Measurements from ENCODE around the gene GLRX. TPM values are rescaled to one million over a fixed set of nuclear protein-coding genes. Genes with fewer than 3 reads are reported as not detected.
A peak's percentile ranks its signal among the peaks of the same experiment; 100 is the strongest.

GLRX gene
- total RNA-seq, 8 experiments from 2014 or later, result 16.4 to 116 (median 20.2) TPM

- Histone ChIP-seq H3K27ac (no peak overlapping the region), H3K4me1 (replicated peaks in 1 of 2) (no peaks in the 10 kb centered on the region), H3K4me3 (no peak overlapping the region)
- ATAC-seq (replicated peaks in 6 of 8), result no peak
- WGBS, 10 experiments, result 60 to 100% (median 90%) methylated on average over 1 to 6 of the region's 7 CpGs; no CpG with 5 or more reads in 2 of the 10 experiments
- in situ Hi-C loops (cut with MboI; ENCODE audit: low pct_unique_long_range_greater_than_20kb in 2 of 9, low sequenced_read_pairs in 9 of 9, unreplicated experiment in 9 of 9), result no loop called here
These were observed 43.7 kb downstream of the GLRX start for GRCh38 chr5:95778713-95779436.

DNA sequence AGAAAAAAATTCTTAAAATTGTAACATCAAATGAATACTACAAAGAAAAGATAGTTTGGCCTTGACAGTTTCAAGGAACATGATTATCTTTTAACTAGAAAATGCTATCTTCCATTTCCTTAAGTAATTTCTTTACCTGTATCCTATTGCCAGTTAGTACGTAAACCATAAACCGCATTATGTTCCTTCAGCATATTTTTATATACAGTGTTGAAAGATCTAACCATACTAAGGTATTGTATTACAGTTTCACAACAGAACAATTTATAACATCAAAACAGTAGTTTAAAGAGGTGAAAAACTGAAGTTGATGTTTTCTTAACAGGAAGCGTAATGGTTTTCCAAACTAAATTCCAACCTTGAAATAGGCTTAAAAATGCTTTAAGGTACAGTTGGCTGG is 45.1 kb downstream of the GLRX start:
- no peak for ATAC-seq (replicated peaks in 6 of 8)
- no peak overlapping the region for H3K4me3 ChIP-seq
- no peak overlapping the region for H3K27ac ChIP-seq
- WGBS, 10 experiments, result 86 to 100% (median 98%) methylated on average over 1 to 3 of the region's 3 CpGs
- in situ Hi-C loops (cut with MboI; ENCODE audit: low pct_unique_long_range_greater_than_20kb in 2 of 9, low sequenced_read_pairs in 9 of 9, unreplicated experiment in 9 of 9), result no loop called here
- no peaks in the 10 kb centered on the region for H3K4me1 ChIP-seq (replicated peaks in 1 of 2)

DNA sequence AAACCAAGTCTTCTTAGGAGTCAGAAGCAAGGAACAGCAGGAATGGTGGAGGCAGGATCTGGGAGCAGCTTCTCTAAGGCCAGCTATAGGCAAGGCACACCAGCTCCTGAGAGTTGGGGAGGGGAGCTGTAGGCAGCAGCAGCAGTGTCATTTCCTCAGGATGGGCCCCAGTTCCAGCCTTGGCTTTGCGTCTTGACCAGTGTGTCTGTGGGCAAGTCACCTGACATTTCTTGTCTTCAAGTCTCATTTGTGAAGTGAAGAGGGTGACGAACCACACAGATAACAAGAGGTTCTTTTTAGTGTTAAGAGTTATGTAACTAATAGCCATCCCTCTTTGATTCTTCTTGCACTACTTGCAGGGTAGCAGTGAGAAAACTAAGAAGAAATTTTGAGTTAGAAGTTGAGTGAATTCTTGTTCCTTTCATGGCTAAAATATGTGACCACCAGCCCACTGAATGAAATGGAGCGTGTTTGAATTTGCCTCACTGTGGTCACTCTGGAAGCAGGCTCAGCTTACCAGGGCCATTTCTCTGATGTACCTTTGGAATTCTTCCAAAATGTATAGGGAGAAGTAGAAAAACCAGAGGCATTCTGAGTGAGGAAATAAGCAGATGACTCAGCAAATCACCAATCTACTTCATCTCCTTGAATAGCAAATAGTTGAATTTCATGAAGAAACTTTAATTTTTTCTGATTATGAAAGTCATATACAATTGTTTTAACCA is 49.0 kb downstream of the GLRX start:
- Histone ChIP-seq H3K27ac (no peak overlapping the region), H3K4me3 (no peak overlapping the region), H3K4me1 (replicated peaks in 1 of 2) (no peaks in the 10 kb centered on the region)
- 44 to 100% (median 100%) methylated on average over 1 to 2 of the region's 3 CpGs; no CpG with 5 or more reads in 1 of the 10 experiments for WGBS, 10 experiments
- ATAC-seq (replicated peaks in 6 of 8), result peak in 1 of 8 experiments; percentile 21
- in situ Hi-C loops (cut with MboI; ENCODE audit: low pct_unique_long_range_greater_than_20kb in 2 of 9, low sequenced_read_pairs in 9 of 9, unreplicated experiment in 9 of 9), result loop anchor here in 2 of 9 experiments (25.0 kb wide), 1 partner anchor 111 kb away; no protein-coding TSS in a partner anchor

- H3K27ac ChIP-seq, result no peak overlapping the region
- no peak for ATAC-seq (replicated peaks in 6 of 8)
- in situ Hi-C loops (cut with MboI; ENCODE audit: low pct_unique_long_range_greater_than_20kb in 2 of 9, low sequenced_read_pairs in 9 of 9, unreplicated experiment in 9 of 9), result loop anchor here in 2 of 9 experiments (25.0 kb wide), 1 partner anchor 110 kb away; no protein-coding TSS in a partner anchor
- no peaks in the 10 kb centered on the region for H3K4me1 ChIP-seq (replicated peaks in 1 of 2)
- no peak overlapping the region for H3K4me3 ChIP-seq
- 80 to 100% (median 91%) methylated on average over 1 to 2 of the region's 2 CpGs; no CpG with 5 or more reads in 1 of the 10 experiments for WGBS, 10 experiments
These were observed 50.6 kb downstream of the GLRX start for GRCh38 chr5:95771892-95772291.

GRCh38 chr5:95770830-95771708 is 51.5 kb downstream of the GLRX start:
- no peak overlapping the region for H3K27ac ChIP-seq
- ATAC-seq (replicated peaks in 6 of 8), result no peak
- 79 to 100% (median 94%) methylated on average over 3 to 8 of the region's 8 CpGs for WGBS, 10 experiments
- in situ Hi-C loops (cut with MboI; ENCODE audit: low pct_unique_long_range_greater_than_20kb in 2 of 9, low sequenced_read_pairs in 9 of 9, unreplicated experiment in 9 of 9), result loop anchor here in 2 of 9 experiments (25.0 kb wide), 1 partner anchor 109 kb away; no protein-coding TSS in a partner anchor
- H3K4me1 ChIP-seq (replicated peaks in 1 of 2), result no peaks in the 10 kb centered on the region
- H3K4me3 ChIP-seq, result no peak overlapping the region

DNA sequence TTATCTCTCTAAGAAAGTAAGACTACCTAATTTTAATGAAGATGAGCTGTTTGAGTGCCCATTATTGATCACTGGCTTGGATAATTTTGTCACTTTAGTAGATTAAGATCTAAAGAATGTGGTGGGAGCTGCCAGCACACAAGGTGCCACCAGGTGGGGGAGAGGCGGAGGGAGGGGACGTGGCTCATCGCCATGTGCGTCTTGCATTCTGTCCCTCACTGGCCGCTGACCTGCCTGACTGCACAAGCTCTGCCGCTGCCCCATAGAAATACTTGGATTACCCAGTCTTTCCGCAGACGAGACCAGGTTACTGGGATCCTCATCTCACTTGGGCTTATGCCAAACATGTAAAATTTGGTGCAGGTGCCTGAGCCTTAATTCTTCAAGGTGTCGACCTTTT is 53.8 kb downstream of the GLRX start:
- in situ Hi-C loops (cut with MboI; ENCODE audit: low pct_unique_long_range_greater_than_20kb in 2 of 9, low sequenced_read_pairs in 9 of 9, unreplicated experiment in 9 of 9), result loop anchor here in 2 of 9 experiments (25.0 kb wide), 1 partner anchor 106 kb away; no protein-coding TSS in a partner anchor
- Histone ChIP-seq H3K4me1 (replicated peaks in 1 of 2) (no peaks in the 10 kb centered on the region), H3K4me3 (no peak overlapping the region), H3K27ac (no peak overlapping the region)
- no peak for ATAC-seq (replicated peaks in 6 of 8)
- 93 to 100% (median 100%) methylated on average over 1 to 6 of the region's 9 CpGs; no CpG with 5 or more reads in 3 of the 10 experiments for WGBS, 10 experiments

GRCh38 chr5:95763941-95764340 is 58.6 kb downstream of the GLRX start:
- WGBS, 10 experiments, result 0 to 100% (median 74%) methylated on average over 1 to 4 of the region's 6 CpGs; no CpG with 5 or more reads in 4 of the 10 experiments
- Histone ChIP-seq H3K4me3 (no peak overlapping the region), H3K27ac (no peak overlapping the region), H3K4me1 (replicated peaks in 1 of 2) (no peaks in the 10 kb centered on the region)
- in situ Hi-C loops (cut with MboI; ENCODE audit: low pct_unique_long_range_greater_than_20kb in 2 of 9, low sequenced_read_pairs in 9 of 9, unreplicated experiment in 9 of 9), result loop anchor here in 2 of 9 experiments (25.0 kb wide), 1 partner anchor 102 kb away; no protein-coding TSS in a partner anchor
- peak in 3 of 8 experiments; percentile 29 to 37 (median 35) for ATAC-seq (replicated peaks in 6 of 8)

Other genes starting within 250 kb of the GLRX start
- under 1 TPM in 7 of 8 experiments, not detected in 1; 0.14 to 0.85 (median 0.33) TPM for gene GPR150, start 202.6 kb downstream of the GLRX start, total RNA-seq
- gene RFESD, start 175.9 kb downstream of the GLRX start, total RNA-seq, result 1 to 10 TPM; 1.1 to 6.7 (median 2.7) TPM
- 1 to 10 TPM in 4 of 8 experiments, under 1 TPM in 3, not detected in 1; 0.60 to 2.1 (median 1.2) TPM for gene SPATA9, start 139.7 kb downstream of the GLRX start, total RNA-seq
- 100 to 1,000 TPM in 2 of 8 experiments, 10 to 100 TPM in 6; 28.4 to 296 (median 59.4) TPM for gene RHOBTB3, start 91.4 kb downstream of the GLRX start, total RNA-seq
- gene ELL2, start 139.1 kb upstream of the GLRX start, total RNA-seq, result 10 to 100 TPM in 4 of 8 experiments, 1 to 10 TPM in 4; 3.4 to 46.2 (median 19.2) TPM

Measured in motor neuron (in vitro differentiated cells).